Measurements from ENCODE around the gene SNX24.

GRCh38 chr5:122967625-122968024 lies 122.2 kb downstream of the SNX24 start:
- TF ChIP-seq POLR2A (IDR thresholded peaks at IDR 0.05; ENCODE audit: extremely low read depth, insufficient read length) (no peak), MAX (IDR thresholded peaks at IDR 0.05; ENCODE audit: low read depth, low read length) (no peak), CTCF (IDR thresholded peaks at IDR 0.05; ENCODE audit: low read depth, low read length) (no peak), MYC (IDR thresholded peaks at IDR 0.05; ENCODE audit: low read depth, low read length) (no peak)

Measured in NB4 (cell line).